GM18517 (cell line): Measurements from ENCODE around the gene MTUS2.

ENCODE experiments used
- ATAC-seq: cut with Tn5 transposase; IDR thresholded peaks from one replicate; pipeline ENCODE4 v1.9.1; 2021; ENCODE audit warnings: mild to moderate bottlenecking, moderate library complexity; ENCODE audit not compliant: unreplicated experiment

MTUS2 gene

GRCh38 chr13:29103065-29103800 is 283.1 kb downstream of the MTUS2 start:
- no peak for ATAC-seq

GRCh38 chr13:29104461-29104860 is 284.3 kb downstream of the MTUS2 start:
- no peak for ATAC-seq

- no peak for ATAC-seq
Measured at GRCh38 chr13:29105779-29106178, 285.6 kb downstream of the MTUS2 start.

- ATAC-seq: no peak
Measured at GRCh38 chr13:29106651-29107050, 286.5 kb downstream of the MTUS2 start.

- no peak for ATAC-seq
Measured at GRCh38 chr13:29108068-29108786, 288.1 kb downstream of the MTUS2 start.

GRCh38 chr13:29109987-29110386 is 289.8 kb downstream of the MTUS2 start:
- ATAC-seq: no peak

- ATAC-seq: no peak
Measured at GRCh38 chr13:29111446-29111845, 291.3 kb downstream of the MTUS2 start.

GRCh38 chr13:29115842-29116241 is 295.7 kb downstream of the MTUS2 start:
- no peak for ATAC-seq

- no peak for ATAC-seq
Measured at GRCh38 chr13:29117663-29118062, 297.5 kb downstream of the MTUS2 start.

- no peak for ATAC-seq
Measured at GRCh38 chr13:29118471-29118870, 298.3 kb downstream of the MTUS2 start.

GRCh38 chr13:29125191-29125933 is 305.2 kb downstream of the MTUS2 start:
- ATAC-seq: peak; percentile 71

- ATAC-seq: peak; percentile 56
Measured at GRCh38 chr13:29125934-29126424, 305.8 kb downstream of the MTUS2 start.

GRCh38 chr13:29129616-29130015 is 309.5 kb downstream of the MTUS2 start:
- no peak for ATAC-seq

- no peak for ATAC-seq
Measured at GRCh38 chr13:29131159-29131558, 311.0 kb downstream of the MTUS2 start.

- no peak for ATAC-seq
Measured at GRCh38 chr13:29131881-29132668, 311.9 kb downstream of the MTUS2 start.

GRCh38 chr13:29136341-29136740 is 316.2 kb downstream of the MTUS2 start:
- no peak for ATAC-seq

- no peak for ATAC-seq
Measured at GRCh38 chr13:29137016-29137415, 316.9 kb downstream of the MTUS2 start.

- no peak for ATAC-seq
Measured at GRCh38 chr13:29137995-29138394, 317.9 kb downstream of the MTUS2 start.

GRCh38 chr13:29140277-29140676 is 320.1 kb downstream of the MTUS2 start:
- ATAC-seq: no peak

- ATAC-seq: no peak
Measured at GRCh38 chr13:29143847-29144246, 323.7 kb downstream of the MTUS2 start.

- no peak for ATAC-seq
Measured at GRCh38 chr13:29154390-29154789, 334.3 kb downstream of the MTUS2 start.
